Right renal pelvis (tissue), 4 donors: ENCODE data around the gene KRTAP10-11. TPM values are rescaled to one million over a fixed set of nuclear protein-coding genes. Genes with fewer than 3 reads are reported as not detected.
"Not testable (repeated sequence)": the region's sequence is repeated elsewhere in the genome, so short reads cannot be mapped to it uniquely, and the experiment has no call there.

Experiments
- DNase-seq, 4 donors: peaks; one replicate each; pipeline ENCODE4 v3.0.0-alpha.2; 2013; ENCODE audit warnings: low read depth in 4 of 4, low spot score in 3 of 4, missing footprints in 1 of 4
- polyA plus RNA-seq, 4 donors: library from polyadenylated mRNA; unstranded; fragments of 120-200 nt; gene quantifications; one replicate each; pipeline ENCODE4 v1.2.1, GENCODE V29; 2013; ENCODE audit not compliant: insufficient read length in 4 of 4

KRTAP10-11 gene
- not detected for polyA plus RNA-seq

- not testable (repeated sequence) for DNase-seq
Measured at GRCh38 chr21:44646366-44647221, at the start of gene KRTAP10-11. Gene KRTAP10-11, plus strand, starts transcription at chr21:44646414. Its CDS starts 45 bp downstream, at chr21:44646459.

DNA sequence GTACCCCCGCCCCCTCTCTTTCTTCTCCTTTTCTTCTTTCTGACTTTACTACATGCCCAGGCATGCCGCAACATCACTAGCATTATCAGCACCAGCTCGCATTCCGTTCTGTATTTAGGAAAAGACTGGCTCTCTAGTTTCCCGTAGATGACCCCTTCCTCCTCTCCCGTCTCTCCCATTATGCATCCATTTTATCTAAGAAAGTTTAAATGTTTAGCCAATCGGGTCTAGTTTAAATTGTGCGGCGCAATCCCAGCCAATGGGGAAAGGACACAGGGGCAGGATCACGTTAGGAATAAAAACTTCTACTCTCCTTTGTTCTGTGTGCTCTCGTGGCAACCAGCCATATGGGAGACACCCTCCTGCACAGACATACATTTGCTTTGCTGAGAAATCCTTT, 48.2 kb upstream of the KRTAP10-11 start:
- DNase-seq = no peak

- no peak for DNase-seq
Measured at GRCh38 chr21:44599264-44600029, 46.8 kb upstream of the KRTAP10-11 start.

GRCh38 chr21:44600118-44600978, 45.9 kb upstream of the KRTAP10-11 start, which contains the start of gene KRTAP10-7:
Gene KRTAP10-7, plus strand, starts transcription at chr21:44600597. Its CDS starts 25 bp downstream, at chr21:44600622.
- DNase-seq = not testable (repeated sequence)

DNA sequence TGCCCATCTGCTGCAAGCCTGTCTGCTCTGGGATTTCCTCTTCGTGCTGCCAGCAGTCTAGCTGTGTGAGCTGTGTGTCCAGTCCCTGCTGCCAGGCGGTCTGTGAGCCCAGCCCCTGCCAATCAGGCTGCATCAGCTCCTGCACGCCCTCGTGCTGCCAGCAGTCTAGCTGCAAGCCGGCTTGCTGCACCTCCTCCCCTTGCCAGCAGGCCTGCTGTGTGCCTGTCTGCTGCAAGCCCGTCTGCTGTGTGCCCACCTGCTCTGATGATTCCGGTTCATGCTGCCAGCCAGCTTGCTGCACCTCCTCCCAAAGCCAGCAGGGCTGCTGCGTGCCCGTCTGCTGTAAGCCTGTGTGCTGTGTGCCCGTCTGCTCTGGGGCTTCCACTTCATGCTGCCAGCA, 45.1 kb upstream of the KRTAP10-11 start:
- not testable (repeated sequence) for DNase-seq

GRCh38 chr21:44601596-44602462, 44.4 kb upstream of the KRTAP10-11 start:
- DNase-seq = no peak

DNA sequence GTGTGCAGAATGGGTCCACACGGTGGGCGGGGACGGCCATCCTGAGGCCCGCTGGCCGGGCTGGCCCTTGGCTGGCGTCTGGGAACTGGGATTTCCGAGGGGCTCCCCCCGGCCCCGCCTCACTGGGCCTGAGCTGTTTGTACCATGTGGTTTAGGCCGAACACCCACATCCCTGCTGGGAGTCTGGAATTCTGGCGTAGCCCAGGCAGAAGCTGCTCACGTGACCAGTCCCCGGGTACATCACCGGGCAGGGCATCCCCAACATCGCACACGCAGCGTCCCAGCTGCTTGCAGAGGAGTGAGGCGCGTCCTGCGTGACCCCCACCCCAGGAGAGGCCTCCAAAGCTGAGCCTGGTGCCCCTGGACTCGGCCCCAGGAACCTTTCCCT, 43.8 kb upstream of the KRTAP10-11 start:
- DNase-seq = no peak

- DNase-seq = no peak
Measured at GRCh38 chr21:44603109-44603875, 42.9 kb upstream of the KRTAP10-11 start.

GRCh38 chr21:44603911-44604310, 42.3 kb upstream of the KRTAP10-11 start:
- DNase-seq = no peak

DNA sequence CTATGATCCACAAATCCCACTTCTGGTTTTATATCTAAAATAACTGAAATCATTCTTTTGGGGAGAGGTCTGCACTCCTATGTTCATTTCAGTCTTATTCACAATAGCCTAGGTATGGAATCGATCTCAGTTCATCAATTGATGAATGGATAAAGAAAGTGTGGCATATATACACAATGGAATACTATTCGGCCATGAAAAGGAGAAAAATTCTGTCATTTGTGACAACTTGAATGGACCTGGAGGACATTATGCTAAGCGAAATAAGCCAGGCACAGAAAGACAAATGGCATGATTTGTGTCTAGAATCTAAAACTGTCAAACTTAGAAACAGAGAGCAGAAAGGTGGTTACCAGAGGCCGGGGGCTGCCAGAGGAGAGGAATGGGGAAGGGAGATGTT, 39.7 kb upstream of the KRTAP10-11 start:
- DNase-seq = no peak

- DNase-seq = no peak
Measured at GRCh38 chr21:44609193-44609592, 37.0 kb upstream of the KRTAP10-11 start.

DNA sequence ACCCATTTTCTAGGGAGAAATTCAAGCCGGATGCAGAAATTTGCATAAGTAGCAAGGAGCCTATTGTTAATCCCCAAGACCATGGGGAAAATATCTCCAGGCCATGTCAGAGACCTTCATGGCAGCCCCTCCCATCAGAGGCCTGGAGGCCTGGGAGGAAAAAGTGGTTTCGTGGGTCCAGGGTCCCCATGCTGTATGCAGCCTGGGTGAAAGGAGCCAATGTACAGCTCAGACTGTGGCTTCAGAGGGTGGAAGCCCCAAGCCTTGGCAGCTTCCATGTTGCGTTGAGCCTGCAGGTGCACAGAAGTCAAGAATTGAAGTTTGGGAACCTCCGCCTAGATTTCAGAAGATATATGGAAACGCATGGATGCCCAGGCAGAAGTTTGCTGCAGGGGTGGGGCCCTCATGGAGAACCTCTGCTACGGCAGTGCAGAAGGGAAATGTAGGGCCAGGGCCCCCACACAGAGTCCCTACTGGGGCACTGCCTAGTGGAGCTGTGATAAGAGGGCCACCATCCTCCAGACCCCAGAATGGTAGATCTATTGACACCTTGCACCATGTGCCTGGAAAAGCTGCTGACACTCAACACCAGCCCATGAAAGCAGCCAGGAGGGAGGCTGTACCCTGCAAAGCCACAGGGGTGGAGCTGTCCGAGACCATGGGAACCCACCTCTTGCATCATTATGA, 35.9 kb upstream of the KRTAP10-11 start:
- DNase-seq = not testable (repeated sequence)

GRCh38 chr21:44611551-44611950, 34.7 kb upstream of the KRTAP10-11 start:
- DNase-seq = no peak

DNA sequence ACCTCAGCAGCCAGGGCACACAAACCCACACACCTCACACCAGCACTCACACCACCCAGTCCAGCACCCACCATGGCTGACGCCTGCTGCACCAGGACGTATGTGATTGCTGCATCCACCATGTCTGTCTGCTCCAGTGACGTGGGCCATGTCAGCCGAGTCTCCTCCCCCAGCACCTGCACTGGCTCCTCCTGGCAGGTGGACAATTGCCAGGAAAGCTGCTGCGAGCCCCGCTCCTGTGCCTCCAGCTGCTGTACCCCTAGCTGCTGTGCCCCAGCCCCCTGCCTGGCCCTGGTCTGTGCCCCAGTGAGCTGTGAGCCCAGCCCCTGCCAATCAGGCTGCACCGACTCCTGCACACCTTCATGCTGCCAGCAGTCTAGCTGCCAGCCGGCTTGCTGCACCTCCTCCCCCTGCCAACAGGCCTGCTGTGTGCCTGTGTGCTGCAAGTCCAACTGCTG, 34.2 kb upstream of the KRTAP10-11 start, which contains the start of gene KRTAP10-8:
TSS of gene KRTAP10-8 (plus strand) at position 51 of the 458 bp plus-strand sequence. CDS start at position 73, 22 bp downstream.
- no peak for DNase-seq

DNA sequence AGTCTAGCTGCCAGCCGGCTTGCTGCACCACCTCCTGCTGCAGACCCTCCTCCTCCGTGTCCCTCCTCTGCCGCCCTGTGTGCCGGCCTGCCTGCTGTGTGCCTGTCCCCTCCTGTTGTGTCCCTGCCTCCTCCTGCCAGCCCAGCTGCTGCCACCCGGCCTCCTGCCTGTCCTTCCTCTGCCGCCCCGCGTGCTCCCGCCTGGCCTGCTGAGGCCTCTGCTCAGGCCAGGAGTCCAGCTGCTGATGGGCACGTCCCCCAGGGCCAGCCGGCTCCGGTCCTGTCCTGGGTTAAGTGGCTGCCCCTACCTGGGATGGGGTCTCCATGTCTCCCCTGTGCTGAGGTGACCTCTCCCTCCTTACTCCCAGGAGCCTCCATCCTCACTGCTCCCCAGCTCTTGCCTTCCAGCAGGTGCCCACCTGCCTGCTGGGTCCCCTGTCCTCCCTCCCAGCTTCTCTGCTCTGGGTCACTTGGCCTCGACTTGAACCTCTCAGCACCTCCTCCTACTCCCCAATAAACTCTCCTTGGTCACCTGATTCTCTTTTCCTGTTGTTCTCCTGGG, 33.5 kb upstream of the KRTAP10-11 start:
- no peak for DNase-seq

GRCh38 chr21:44613386-44614155, 32.6 kb upstream of the KRTAP10-11 start:
- no peak for DNase-seq

GRCh38 chr21:44614161-44614631, 32.0 kb upstream of the KRTAP10-11 start:
- no peak for DNase-seq
